HFFc6 (cell line): ENCODE data around the gene PTPRD. TPM values are rescaled to one million over a fixed set of nuclear protein-coding genes. Genes with fewer than 3 reads are reported as not detected.

Experiments
- DNase-seq: peaks from one replicate; pipeline ENCODE4 v3.0.0-alpha.2; 2018
- H3K27ac Mint-ChIP-seq: 2 replicates; pipeline ENCODE4 v1.8.0; 2020; ENCODE audit warnings: mild to moderate bottlenecking, mixed read lengths
- H3K27me3 Mint-ChIP-seq: 2 replicates; pipeline ENCODE4 v1.8.0; 2021; ENCODE audit warnings: mild to moderate bottlenecking, moderate library complexity, mixed read lengths; ENCODE audit not compliant: insufficient read depth
- H3K36me3 Mint-ChIP-seq: 2 replicates; pipeline ENCODE4 v1.8.0; 2021; ENCODE audit warnings: low read depth, mixed read lengths
- H3K4me1 Mint-ChIP-seq: 2 replicates; pipeline ENCODE4 v1.8.0; 2020; ENCODE audit warnings: low read depth, mixed read lengths
- H3K4me3 Mint-ChIP-seq: 2 replicates; pipeline ENCODE4 v1.8.0; 2020; ENCODE audit warnings: mild to moderate bottlenecking, moderate library complexity, mixed read lengths
- H3K9me3 Mint-ChIP-seq: 2 replicates; pipeline ENCODE4 v1.8.0; 2020; ENCODE audit warnings: mild to moderate bottlenecking, mixed read lengths
- CTCF ChIP-seq: fragments of 200-600 bp; sonication (generic); IDR thresholded peaks from 2 replicates; pipeline ENCODE4 v1.5.0; 2021; ENCODE audit warnings: antibody characterized with exemption, mild to moderate bottlenecking
- total RNA-seq, 6 experiments: library from RNA; stranded (reverse); fragmentation: NEBNext Ultra II Directional; extraction: Animal tissue kit (Norgen Biotek cat#: 25700); gene quantifications; 2 replicates in 1 of 6; 3 replicates in 5 of 6; pipeline ENCODE4 v1.2.3, GENCODE V29; 2021

PTPRD gene
- total RNA-seq, 6 experiments from 2014 or later: not detected

GRCh38 chr9:8282535-8282934 is 2330.3 kb downstream of the PTPRD start:
- no peak overlapping the region for H3K4me3 Mint-ChIP-seq
- H3K9me3 Mint-ChIP-seq: peaks cover 43% of the 10 kb centered on the region
- no peak for TF ChIP-seq CTCF
- H3K36me3 Mint-ChIP-seq: no peaks in the 10 kb centered on the region
- no peaks in the 10 kb centered on the region for H3K4me1 Mint-ChIP-seq
- DNase-seq: no peak
- no peaks in the 10 kb centered on the region for H3K27me3 Mint-ChIP-seq
- no peak overlapping the region for H3K27ac Mint-ChIP-seq

GRCh38 chr9:8280811-8281210 is 2332.0 kb downstream of the PTPRD start:
- Mint-ChIP-seq H3K36me3 (no peaks in the 10 kb centered on the region), H3K27ac (no peak overlapping the region), H3K4me3 (no peak overlapping the region), H3K4me1 (no peaks in the 10 kb centered on the region), H3K27me3 (no peaks in the 10 kb centered on the region), H3K9me3 (peaks cover 46% of the 10 kb centered on the region)
- DNase-seq: no peak
- TF ChIP-seq CTCF: no peak

GRCh38 chr9:8278048-8278447 is 2334.8 kb downstream of the PTPRD start:
- no peaks in the 10 kb centered on the region for H3K36me3 Mint-ChIP-seq
- no peak overlapping the region for H3K27ac Mint-ChIP-seq
- H3K4me3 Mint-ChIP-seq: no peak overlapping the region
- no peaks in the 10 kb centered on the region; the same call in 1 of the 2 replicates for H3K27me3 Mint-ChIP-seq
- no peak for TF ChIP-seq CTCF
- peaks cover 51% of the 10 kb centered on the region for H3K9me3 Mint-ChIP-seq
- DNase-seq: no peak
- no peaks in the 10 kb centered on the region for H3K4me1 Mint-ChIP-seq

GRCh38 chr9:8270235-8270634 is 2342.6 kb downstream of the PTPRD start:
- TF ChIP-seq CTCF: no peak
- DNase-seq: no peak
- Mint-ChIP-seq H3K27me3 (no peaks in the 10 kb centered on the region; the same call in 1 of the 2 replicates), H3K36me3 (no peaks in the 10 kb centered on the region), H3K27ac (no peak overlapping the region), H3K9me3 (peaks cover 49% of the 10 kb centered on the region), H3K4me3 (no peak overlapping the region), H3K4me1 (no peaks in the 10 kb centered on the region)

GRCh38 chr9:8268881-8269280 is 2343.9 kb downstream of the PTPRD start:
- no peak for DNase-seq
- H3K4me1 Mint-ChIP-seq: no peaks in the 10 kb centered on the region
- no peaks in the 10 kb centered on the region for H3K36me3 Mint-ChIP-seq
- no peak overlapping the region for H3K4me3 Mint-ChIP-seq
- H3K27me3 Mint-ChIP-seq: no peaks in the 10 kb centered on the region
- no peak for TF ChIP-seq CTCF
- H3K27ac Mint-ChIP-seq: no peak overlapping the region
- peaks cover 37% of the 10 kb centered on the region for H3K9me3 Mint-ChIP-seq
